ENCODE results near the gene SLC9A2.
A peak's percentile ranks its signal among the peaks of the same experiment; 100 is the strongest.

The SLC9A2 gene

GRCh38 chr2:102674370-102674769 is 55.0 kb downstream of the SLC9A2 start:
- DNase-seq, result no peak

DNA sequence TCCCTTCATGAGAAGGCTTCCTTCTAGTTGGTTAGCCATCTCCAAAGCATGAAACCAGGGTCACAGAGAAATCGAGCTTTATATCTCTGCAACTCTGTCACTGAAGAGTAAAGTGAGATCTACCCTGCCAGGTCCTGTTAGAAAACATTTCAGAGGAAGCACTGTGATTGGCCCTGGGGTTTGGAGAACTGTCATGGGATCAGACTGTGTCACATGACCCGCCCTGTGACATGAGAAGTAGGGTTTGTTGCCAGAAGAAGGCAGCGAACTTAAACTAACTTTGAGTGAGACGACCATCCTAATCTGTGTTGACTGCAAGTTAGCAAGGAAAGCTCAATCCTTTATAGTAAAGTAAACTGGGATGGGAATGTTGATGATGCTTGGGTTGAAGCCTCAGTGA is 55.5 kb downstream of the SLC9A2 start:
- no peak for DNase-seq

- DNase-seq, result no peak
Measured at GRCh38 chr2:102677244-102678215, 58.2 kb downstream of the SLC9A2 start.

- no peak for DNase-seq
Measured at GRCh38 chr2:102678442-102678841, 59.1 kb downstream of the SLC9A2 start.

DNA sequence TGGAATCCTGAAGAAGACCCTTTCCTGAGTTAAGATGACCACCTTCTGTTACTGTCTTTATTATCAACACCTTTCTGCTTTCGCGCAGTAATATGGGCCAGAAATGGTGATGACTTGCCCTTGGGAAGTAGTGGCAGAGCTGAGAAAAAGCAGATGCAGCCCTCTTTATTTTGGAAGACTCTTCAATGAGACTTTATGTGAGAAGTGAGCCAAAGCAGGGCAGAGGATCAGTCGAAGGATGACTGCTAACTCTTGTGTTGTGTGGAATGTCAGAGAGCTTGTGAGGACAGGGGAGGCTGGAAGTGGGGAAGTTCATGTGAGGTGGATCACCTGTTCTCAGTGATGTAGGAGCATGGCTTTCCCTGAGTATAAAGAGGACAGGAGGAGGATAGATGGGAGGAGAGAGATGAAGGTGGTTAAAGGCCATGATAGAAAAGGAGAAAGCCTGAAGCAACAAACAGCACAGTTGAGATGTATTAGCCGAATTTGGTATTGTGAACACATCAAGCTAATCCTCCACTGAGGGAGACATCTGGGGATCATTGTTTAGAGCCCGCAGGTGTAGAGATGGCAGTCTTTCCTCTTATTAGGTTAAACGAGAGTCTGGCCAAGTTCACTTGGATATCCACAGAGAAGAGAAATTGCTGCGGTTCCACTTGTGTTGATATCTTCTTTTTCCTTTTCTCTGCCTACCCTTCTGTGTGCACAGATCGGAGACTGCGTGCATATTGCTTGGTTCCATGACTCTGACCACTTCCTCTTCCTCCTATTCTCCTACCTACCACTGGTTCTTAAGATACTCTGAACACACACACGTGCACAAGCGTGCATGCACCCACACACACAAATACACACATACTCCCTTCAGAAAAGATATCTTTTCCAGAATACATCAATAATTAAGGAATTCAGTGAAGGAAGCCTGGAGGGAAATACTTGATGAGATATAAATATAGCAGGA is 67.4 kb downstream of the SLC9A2 start:
- no peak for DNase-seq

- no peak for DNase-seq
Measured at GRCh38 chr2:102690012-102690411, 70.7 kb downstream of the SLC9A2 start.

DNA sequence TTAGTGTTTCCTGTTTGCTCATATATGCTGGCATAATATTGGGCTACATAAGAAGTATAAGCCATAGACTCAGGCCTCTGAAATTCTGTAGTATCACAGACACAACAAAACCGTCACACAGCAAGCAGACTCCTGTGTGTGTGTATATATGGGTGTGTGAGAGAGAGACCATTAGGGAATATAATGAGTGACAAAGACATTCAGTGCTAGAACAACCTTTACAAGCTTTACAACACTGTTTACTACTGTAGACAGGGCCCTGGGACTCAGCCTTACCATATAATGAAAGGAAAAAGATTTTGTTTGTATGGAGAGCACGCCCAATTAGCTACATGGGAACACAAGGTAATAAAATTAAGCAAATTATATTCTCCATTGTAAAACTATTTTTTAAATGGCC is 77.1 kb downstream of the SLC9A2 start:
- no peak for DNase-seq

DNA sequence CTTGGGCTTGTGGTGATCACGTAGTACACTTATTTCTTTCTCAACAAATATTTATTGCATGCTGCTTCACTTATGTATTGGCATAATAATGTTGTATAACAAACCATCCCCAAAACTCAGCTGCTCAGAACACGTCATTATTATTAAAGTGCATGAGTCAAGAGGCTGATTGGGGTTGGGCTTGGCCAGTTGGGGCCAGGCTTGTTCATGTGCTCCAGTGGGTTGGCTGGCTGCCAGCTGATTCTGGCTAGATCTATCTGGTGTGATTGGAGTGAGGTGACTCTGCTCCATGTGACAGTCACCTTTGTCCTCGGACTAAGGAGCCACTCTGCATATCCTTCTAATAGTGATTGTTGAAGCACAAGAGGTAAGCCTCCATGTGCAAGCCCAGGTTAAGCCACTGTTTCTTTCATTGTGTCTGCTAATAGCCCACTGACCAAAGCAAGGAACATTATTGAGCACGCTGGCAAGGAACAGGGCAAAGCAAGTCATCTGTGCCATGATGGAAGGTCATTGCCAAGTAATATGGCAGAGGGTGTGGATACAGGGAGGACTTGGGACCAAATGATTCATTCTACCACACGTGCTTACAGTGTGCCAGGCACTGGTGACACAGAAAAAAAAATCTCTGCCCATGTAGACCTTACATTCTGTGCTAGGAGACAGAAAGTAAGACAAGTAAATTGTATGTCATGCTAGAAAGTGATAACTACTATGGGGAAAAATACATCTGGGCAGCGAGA is 79.2 kb downstream of the SLC9A2 start:
- DNase-seq, result no peak

DNA sequence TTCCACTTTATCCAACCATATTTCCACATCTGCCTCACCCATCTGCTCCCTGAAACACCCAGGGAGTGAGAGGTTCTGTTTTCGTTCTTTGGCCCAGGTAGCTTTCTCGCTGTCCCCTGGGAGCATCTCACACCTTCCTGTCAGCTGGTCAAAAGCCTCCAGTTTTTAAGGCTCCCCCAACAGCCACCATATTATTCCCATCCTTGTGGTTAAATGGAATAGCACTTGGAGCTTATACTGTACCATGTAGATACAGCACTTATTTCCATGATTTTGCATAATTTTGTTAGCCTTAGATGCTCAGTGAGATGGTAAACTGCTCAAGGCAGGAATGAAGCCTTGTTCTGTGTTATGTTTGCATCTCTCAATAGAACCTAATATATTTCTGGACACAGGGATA is 84.0 kb downstream of the SLC9A2 start:
- DNase-seq, result no peak

- DNase-seq, result no peak
Measured at GRCh38 chr2:102703748-102704147, 84.4 kb downstream of the SLC9A2 start.

DNA sequence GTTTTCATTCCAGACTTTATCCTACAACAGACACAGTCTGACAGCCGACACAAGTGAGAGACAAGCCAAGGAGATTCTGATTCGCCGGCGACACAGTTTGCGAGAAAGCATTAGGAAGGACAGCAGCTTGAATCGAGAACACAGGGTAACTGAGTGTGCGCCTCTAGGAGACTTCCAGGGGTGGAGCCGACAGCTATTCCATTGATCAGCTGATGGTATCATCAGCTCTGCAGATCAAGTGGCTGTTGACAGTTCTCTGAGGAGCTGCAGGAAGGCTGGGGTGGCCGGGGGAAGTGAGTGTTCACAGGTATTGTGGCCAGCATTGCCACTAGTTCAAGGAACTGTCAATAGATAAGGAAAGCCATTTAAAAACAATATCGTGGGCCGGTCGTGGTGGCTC is 85.2 kb downstream of the SLC9A2 start:
- DNase-seq, result peak; percentile 72

DNA sequence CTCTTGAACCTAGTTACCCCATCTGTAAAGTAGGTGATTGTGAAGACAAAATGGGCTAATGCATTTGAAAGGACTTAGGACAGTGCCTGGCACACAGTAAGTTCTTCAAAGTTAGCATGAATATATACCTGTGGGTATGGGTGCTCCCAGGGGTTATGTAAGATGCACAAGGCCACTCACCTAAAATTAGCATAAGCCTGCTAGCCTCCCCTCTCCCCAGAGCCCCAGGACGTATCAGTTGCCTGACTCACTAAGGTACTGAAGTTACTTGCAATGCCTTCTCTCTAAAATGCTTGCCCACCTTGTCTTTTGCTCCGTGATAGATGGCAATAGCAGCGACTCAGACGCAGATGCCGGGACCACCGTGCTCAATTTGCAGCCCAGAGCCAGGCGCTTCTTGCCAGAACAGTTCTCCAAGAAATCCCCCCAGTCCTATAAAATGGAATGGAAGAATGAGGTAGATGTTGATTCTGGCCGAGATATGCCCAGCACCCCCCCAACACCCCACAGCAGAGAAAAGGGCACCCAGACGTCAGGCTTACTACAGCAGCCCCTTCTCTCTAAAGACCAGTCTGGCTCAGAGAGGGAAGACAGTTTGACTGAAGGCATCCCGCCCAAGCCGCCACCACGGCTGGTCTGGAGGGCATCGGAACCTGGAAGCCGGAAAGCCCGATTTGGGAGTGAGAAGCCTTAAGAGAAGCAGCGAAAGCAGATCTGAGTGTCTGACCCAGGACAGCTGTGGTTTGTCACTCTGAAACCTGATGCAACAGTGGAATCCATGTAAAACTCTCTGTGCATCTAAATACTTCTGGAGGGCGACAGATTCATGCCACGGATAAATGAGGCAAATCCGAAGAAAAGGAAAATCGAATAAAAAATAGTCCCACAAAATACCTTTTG is 88.7 kb downstream of the SLC9A2 start:
- no peak for DNase-seq

DNA sequence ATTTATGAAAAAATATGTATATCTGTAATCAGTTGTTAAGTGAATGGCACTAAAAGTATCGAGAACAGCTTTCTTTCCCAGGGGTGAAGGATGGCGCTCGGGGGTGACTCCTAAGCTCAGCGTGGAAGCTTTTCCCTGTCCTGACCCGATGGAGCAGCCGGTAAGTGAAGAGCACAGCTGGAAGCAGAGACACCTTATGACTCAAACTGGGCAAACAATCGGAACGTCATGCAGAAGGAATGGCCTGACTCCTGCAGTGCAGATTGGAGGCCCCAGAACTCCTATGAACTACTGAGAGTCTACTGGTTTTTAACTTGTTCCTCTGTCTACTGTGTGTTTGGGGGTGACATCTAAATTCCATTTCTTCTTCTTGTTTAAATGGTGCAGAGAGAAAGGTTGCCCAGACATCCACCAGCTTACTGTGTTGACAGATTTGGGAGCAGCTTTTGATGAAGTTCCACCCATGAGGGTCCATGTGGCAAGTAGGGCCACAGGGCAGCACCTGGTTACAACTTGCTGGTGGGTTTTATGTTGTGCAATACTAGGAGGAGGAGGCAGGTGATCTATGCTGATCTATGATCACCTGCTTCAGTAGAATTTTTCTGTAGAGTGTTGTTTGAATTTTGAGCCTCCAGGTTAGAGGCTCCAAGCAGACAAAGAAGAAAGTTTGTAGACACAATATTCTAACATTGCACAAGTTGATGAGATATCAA is 89.7 kb downstream of the SLC9A2 start:
- DNase-seq, result peak; percentile 63

GRCh38 chr2:102717308-102718018 is 98.1 kb downstream of the SLC9A2 start:
- no peak for DNase-seq

GRCh38 chr2:102718387-102719316 is 99.3 kb downstream of the SLC9A2 start:
- no peak for DNase-seq

DNA sequence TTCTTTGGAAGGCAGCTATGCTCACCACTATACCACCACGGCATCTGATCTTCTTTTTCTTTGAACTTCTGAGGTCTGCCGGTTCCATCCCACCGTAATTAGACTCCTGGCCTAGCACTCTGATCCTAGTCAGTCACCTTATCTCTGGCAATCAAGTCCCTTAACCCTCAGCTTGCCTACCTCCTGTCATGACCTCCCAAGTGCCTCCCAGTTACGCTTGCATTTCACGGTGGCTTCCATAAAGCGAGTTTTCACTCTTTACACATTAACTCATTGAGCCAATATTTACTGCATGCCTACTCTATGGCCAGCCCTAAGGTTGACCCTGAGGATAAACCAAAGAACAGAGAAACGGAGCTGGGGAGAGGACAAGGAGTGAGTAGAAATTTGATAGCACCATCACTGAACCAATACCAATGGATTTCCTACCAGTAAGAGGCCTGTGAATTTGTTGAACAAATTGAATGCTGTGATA is 104.7 kb downstream of the SLC9A2 start:
- DNase-seq, result no peak

- no peak for DNase-seq
Measured at GRCh38 chr2:102724553-102724952, 105.2 kb downstream of the SLC9A2 start.

DNA sequence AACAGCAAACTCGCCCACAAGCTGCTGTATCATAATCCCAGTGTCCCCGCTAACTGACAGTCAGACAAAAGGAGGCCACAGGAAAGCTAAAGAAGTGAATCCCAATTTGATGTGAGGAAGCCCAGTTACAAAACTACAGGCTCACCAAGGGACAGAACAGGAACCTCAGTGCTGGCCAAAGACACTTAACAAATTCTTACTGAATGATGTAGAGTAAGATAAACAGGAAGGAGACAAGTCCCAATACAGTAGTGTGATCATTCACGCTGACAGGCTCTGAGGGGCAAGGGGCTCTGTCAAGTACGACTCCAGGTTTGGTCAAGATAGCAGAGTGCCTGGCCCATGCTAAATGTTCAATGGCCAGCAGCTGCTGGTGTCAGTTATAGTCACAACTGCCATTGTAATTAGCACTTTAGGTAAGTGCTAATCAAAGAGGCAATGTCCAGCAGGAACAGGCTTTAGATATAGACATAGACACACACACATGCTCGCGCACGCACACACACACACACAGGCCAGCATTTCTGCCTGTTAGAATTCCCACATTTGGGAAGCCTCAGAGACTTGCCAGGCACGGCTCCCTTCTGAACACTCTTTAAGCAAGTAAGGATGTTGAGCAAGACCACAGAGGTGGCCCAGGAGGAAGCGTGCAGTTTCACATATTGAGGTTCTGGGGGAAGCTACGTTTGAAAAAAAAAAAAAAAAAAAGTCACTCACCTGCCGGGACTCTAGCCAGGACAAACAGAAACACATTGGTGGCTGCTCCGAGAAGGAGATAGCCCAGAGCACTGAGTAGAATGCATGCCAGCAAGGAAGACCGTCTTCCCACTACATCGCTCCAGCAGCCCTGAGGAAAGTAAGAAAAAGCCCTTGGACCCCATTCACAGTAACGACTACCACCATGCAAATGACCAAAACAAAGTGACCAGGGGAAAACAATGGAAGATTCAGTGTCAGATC is 107.1 kb downstream of the SLC9A2 start:
- DNase-seq, result no peak

All from islet precursor cell (in vitro differentiated cells).